ENCODE data around the gene MED8.

The MED8 gene

DNA sequence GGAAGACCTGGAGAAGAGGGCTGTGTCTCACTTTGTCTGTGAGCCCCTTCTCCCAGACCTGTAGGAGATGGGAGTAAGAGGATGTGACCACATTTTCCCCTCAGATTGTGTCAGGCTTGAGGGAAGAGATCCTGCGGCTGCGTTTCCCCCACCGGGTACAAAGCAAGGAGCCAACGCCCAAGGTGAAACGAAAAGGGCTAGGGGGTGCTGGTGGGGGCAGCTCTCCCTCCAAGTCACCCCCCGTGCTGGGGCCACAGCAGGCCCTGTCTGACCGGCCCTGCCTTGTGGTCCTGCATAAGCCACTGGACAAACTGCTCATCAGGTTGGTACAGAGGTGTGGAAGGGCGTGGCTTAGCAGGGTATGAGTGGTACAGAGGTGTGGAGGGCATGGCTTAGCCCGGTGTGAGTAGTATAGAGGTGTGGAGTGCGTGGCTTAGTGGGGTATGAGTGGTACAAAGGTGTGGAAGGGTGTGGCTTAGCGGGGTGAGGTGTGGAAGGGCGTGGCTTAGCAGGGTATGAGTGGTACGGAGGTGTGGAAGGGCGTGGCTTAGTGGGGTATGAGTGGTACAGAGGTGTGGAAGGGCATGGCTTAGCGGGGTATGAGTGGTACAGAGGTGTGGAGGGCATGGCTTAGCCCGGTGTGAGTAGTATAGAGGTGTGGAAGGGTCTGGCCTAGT, 33.5 kb upstream of the MED8 start:
- no peak for TF ChIP-seq TAF1 (IDR thresholded peaks at IDR 0.05; ENCODE audit: low read depth)
- TF ChIP-seq, protein P1, sequence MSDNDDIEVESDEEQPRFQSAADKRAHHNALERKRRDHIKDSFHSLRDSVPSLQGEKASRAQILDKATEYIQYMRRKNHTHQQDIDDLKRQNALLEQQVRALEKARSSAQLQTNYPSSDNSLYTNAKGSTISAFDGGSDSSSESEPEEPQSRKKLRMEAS (IDR thresholded peaks at IDR 0.05) = no peak
- no peak for TF ChIP-seq TEAD4 (IDR thresholded peaks at IDR 0.05)
- TF ChIP-seq, protein P2, sequence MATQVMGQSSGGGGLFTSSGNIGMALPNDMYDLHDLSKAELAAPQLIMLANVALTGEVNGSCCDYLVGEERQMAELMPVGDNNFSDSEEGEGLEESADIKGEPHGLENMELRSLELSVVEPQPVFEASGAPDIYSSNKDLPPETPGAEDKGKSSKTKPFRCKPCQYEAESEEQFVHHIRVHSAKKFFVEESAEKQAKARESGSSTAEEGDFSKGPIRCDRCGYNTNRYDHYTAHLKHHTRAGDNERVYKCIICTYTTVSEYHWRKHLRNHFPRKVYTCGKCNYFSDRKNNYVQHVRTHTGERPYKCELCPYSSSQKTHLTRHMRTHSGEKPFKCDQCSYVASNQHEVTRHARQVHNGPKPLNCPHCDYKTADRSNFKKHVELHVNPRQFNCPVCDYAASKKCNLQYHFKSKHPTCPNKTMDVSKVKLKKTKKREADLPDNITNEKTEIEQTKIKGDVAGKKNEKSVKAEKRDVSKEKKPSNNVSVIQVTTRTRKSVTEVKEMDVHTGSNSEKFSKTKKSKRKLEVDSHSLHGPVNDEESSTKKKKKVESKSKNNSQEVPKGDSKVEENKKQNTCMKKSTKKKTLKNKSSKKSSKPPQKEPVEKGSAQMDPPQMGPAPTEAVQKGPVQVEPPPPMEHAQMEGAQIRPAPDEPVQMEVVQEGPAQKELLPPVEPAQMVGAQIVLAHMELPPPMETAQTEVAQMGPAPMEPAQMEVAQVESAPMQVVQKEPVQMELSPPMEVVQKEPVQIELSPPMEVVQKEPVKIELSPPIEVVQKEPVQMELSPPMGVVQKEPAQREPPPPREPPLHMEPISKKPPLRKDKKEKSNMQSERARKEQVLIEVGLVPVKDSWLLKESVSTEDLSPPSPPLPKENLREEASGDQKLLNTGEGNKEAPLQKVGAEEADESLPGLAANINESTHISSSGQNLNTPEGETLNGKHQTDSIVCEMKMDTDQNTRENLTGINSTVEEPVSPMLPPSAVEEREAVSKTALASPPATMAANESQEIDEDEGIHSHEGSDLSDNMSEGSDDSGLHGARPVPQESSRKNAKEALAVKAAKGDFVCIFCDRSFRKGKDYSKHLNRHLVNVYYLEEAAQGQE (IDR thresholded peaks at IDR 0.05; ENCODE audit: low read depth) = no peak
- TF ChIP-seq CEBPB (IDR thresholded peaks at IDR 0.05) = no peak
- no peak for TF ChIP-seq CREB1 (IDR thresholded peaks at IDR 0.05; ENCODE audit: low read depth)
- TF ChIP-seq EGR1 (IDR thresholded peaks at IDR 0.05) = no peak
- no peak for TF ChIP-seq EP300 (IDR thresholded peaks at IDR 0.05; ENCODE audit: borderline replicate concordance)
- no peak for TF ChIP-seq NFIC (IDR thresholded peaks at IDR 0.05)
- TF ChIP-seq YY1 (IDR thresholded peaks at IDR 0.05; ENCODE audit: low read depth) = no peak

- TF ChIP-seq USF1 (IDR thresholded peaks at IDR 0.05) = no peak
- TF ChIP-seq CREB1 (IDR thresholded peaks at IDR 0.05; ENCODE audit: low read depth) = no peak
- TF ChIP-seq NFIC (IDR thresholded peaks at IDR 0.05) = no peak
- TF ChIP-seq RAD21 (IDR thresholded peaks at IDR 0.05; ENCODE audit: low read depth) = no peak
- TF ChIP-seq CEBPB (IDR thresholded peaks at IDR 0.05) = no peak
- no peak for TF ChIP-seq EGR1 (IDR thresholded peaks at IDR 0.05)
- TF ChIP-seq, protein P2 (IDR thresholded peaks at IDR 0.05; ENCODE audit: low read depth) = no peak
- no peak for TF ChIP-seq EP300 (IDR thresholded peaks at IDR 0.05; ENCODE audit: borderline replicate concordance)
- TF ChIP-seq YY1 (IDR thresholded peaks at IDR 0.05; ENCODE audit: low read depth) = no peak
- no peak for TF ChIP-seq TCF12 (IDR thresholded peaks at IDR 0.05; ENCODE audit: low read depth)
- TF ChIP-seq TAF1 (IDR thresholded peaks at IDR 0.05; ENCODE audit: low read depth) = no peak
- TF ChIP-seq, protein P1 (IDR thresholded peaks at IDR 0.05) = no peak
- TF ChIP-seq ZBTB7A (IDR thresholded peaks at IDR 0.05; ENCODE audit: low read depth) = no peak
- TF ChIP-seq TEAD4 (IDR thresholded peaks at IDR 0.05) = no peak
- no peak for TF ChIP-seq FOXM1 (IDR thresholded peaks at IDR 0.05; ENCODE audit: borderline replicate concordance, low read depth)
Observed at GRCh38 chr1:43421976-43422750, 32.6 kb upstream of the MED8 start.

GRCh38 chr1:43421396-43421795, 31.8 kb upstream of the MED8 start:
- TF ChIP-seq TCF12 (IDR thresholded peaks at IDR 0.05; ENCODE audit: low read depth) (no peak), YY1 (IDR thresholded peaks at IDR 0.05; ENCODE audit: low read depth) (no peak), EGR1 (IDR thresholded peaks at IDR 0.05) (no peak), TEAD4 (IDR thresholded peaks at IDR 0.05) (no peak), EP300 (IDR thresholded peaks at IDR 0.05; ENCODE audit: borderline replicate concordance) (no peak)
- TF ChIP-seq, protein P2 (IDR thresholded peaks at IDR 0.05; ENCODE audit: low read depth) = no peak

GRCh38 chr1:43420874-43421273, 31.3 kb upstream of the MED8 start:
- no peak for TF ChIP-seq TEAD4 (IDR thresholded peaks at IDR 0.05)

All from Ishikawa (cell line).